ENCODE results near the gene FOXP1. TPM values are rescaled to one million over a fixed set of nuclear protein-coding genes. Genes with fewer than 3 reads are reported as not detected.

The FOXP1 gene
- total RNA-seq, 1 experiment from 2014 or later: 58.4 TPM

DNA sequence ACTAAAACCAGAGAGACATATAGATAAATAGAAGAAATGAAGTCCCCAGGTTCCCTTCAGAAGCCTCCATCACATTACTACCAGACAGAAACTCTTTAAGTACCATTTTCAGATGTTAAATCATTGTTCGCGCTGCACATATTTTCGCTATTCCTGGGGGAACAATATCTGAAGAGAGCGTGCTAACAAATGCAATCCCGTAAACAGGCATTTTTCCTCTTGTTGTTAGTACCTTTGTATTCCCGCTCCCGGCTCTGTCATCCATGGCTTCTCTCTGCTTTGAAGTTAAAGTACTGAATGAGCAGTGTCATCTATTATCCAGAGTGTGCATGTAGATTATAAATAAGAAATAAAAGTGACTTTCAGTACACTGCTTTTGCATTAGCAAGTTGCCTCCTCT is 412.3 kb downstream of the FOXP1 start:
- DNase-seq (ENCODE audit: low spot score): no peak
- no peak overlapping the region for H3K27ac ChIP-seq (ENCODE audit: low read depth, low read length, poor library complexity, severe bottlenecking)
- H3K36me3 ChIP-seq (ENCODE audit: insufficient read depth, low read length, poor library complexity, severe bottlenecking): no peaks in the 10 kb centered on the region
- TF ChIP-seq EZH2 (IDR thresholded peaks at IDR 0.05; ENCODE audit: borderline replicate concordance, low read depth, low read length, poor library complexity, severe bottlenecking): no peak
- TF ChIP-seq, protein P1, sequence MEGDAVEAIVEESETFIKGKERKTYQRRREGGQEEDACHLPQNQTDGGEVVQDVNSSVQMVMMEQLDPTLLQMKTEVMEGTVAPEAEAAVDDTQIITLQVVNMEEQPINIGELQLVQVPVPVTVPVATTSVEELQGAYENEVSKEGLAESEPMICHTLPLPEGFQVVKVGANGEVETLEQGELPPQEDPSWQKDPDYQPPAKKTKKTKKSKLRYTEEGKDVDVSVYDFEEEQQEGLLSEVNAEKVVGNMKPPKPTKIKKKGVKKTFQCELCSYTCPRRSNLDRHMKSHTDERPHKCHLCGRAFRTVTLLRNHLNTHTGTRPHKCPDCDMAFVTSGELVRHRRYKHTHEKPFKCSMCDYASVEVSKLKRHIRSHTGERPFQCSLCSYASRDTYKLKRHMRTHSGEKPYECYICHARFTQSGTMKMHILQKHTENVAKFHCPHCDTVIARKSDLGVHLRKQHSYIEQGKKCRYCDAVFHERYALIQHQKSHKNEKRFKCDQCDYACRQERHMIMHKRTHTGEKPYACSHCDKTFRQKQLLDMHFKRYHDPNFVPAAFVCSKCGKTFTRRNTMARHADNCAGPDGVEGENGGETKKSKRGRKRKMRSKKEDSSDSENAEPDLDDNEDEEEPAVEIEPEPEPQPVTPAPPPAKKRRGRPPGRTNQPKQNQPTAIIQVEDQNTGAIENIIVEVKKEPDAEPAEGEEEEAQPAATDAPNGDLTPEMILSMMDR (conservative IDR thresholded peaks at IDR 0.05; ENCODE audit: low read depth, low read length): no peak
- no peaks in the 10 kb centered on the region for H3K4me1 ChIP-seq (ENCODE audit: insufficient read depth, low read length, poor library complexity, severe bottlenecking)
- CTCF ChIA-PET: no interaction called here
- H3K9me3 ChIP-seq (ENCODE audit: low read depth, low read length, poor library complexity, severe bottlenecking): no peaks in the 10 kb centered on the region
- intact Hi-C loops (cut with micrococcal nuclease; ENCODE audit: unreplicated experiment): no loop called here
- POLR2A ChIA-PET (ENCODE audit: low non-redundant PET): no interaction called here
- no TSS peak for BruUV-seq (replicated peaks)
- no peak overlapping the region for H3K4me3 ChIP-seq (ENCODE audit: low read depth, low read length, poor library complexity, severe bottlenecking)
- H3K27me3 ChIP-seq (replicated peaks; ENCODE audit: insufficient read depth, low read depth, low read length, poor library complexity): no peaks in the 10 kb centered on the region

DNA sequence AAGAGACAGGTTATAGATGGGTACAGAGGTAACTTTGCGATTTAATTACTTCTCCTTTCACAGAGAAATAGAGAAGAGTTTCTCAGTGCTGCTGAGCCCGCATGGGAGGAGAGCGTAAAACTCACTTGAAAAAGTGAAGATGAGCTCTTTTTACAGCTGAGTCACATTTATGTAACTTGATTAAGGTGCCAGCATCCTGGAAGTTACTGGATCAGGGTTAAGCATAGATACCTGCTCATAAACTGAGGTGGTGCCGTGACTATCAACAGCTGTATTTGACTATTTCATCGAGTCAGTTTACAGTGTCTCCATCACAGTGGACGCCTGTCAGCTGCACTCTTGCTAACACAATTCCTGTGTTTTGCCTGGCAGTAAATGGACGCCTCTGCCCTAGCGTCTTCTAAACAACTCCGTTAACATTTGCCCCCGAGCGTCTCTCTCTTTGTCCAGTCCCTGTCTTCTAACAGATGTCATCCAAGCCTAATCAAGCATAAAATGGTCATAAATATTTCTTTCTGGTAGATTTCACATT is 414.6 kb downstream of the FOXP1 start:
- Histone ChIP-seq H3K9me3 (ENCODE audit: low read depth, low read length, poor library complexity, severe bottlenecking) (no peaks in the 10 kb centered on the region), H3K27ac (ENCODE audit: low read depth, low read length, poor library complexity, severe bottlenecking) (no peak overlapping the region), H3K27me3 (replicated peaks; ENCODE audit: insufficient read depth, low read depth, low read length, poor library complexity) (no peaks in the 10 kb centered on the region), H3K4me1 (ENCODE audit: insufficient read depth, low read length, poor library complexity, severe bottlenecking) (no peaks in the 10 kb centered on the region), H3K36me3 (ENCODE audit: insufficient read depth, low read length, poor library complexity, severe bottlenecking) (no peaks in the 10 kb centered on the region), H3K4me3 (ENCODE audit: low read depth, low read length, poor library complexity, severe bottlenecking) (no peak overlapping the region)
- intact Hi-C loops (cut with micrococcal nuclease; ENCODE audit: unreplicated experiment): no loop called here
- ChIA-PET CTCF (no interaction called here), POLR2A (ENCODE audit: low non-redundant PET) (no interaction called here)
- DNase-seq (ENCODE audit: low spot score): no peak
- BruUV-seq (replicated peaks): no TSS peak
- TF ChIP-seq EZH2 (IDR thresholded peaks at IDR 0.05; ENCODE audit: borderline replicate concordance, low read depth, low read length, poor library complexity, severe bottlenecking): no peak
- TF ChIP-seq, protein P1 (conservative IDR thresholded peaks at IDR 0.05; ENCODE audit: low read depth, low read length): no peak

DNA sequence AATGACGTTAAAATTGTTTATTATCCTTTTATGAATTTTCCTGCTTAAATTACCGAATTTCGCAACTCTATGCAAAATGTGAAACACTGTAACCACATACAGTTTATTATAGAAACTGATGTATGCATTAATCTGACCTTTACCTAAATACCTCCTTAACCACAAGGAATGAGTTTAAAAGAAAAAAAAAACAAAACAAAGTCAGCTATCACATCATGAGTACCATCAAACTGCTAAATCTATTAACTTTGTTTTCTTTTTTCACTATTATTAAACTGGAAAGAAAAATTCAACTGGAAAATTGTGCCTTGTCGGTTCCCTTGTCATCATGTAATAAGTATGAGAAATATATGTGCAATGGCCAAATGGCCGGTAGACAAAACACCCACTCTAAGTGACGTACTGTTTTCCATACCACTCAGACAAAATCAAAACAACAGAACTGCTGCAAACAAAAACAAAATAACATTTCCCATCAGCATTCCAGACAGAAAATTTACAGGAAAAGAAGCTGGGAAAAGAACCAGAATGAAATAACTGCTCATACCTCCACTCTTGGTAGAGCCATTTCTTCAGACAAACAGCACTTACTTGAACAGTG is 415.3 kb downstream of the FOXP1 start:
- DNase-seq (ENCODE audit: low spot score): no peak
- no TSS peak for BruUV-seq (replicated peaks)
- intact Hi-C loops (cut with micrococcal nuclease; ENCODE audit: unreplicated experiment): no loop called here
- H3K9me3 ChIP-seq (ENCODE audit: low read depth, low read length, poor library complexity, severe bottlenecking): no peaks in the 10 kb centered on the region
- no peak overlapping the region for H3K4me3 ChIP-seq (ENCODE audit: low read depth, low read length, poor library complexity, severe bottlenecking)
- no peak for TF ChIP-seq EZH2 (IDR thresholded peaks at IDR 0.05; ENCODE audit: borderline replicate concordance, low read depth, low read length, poor library complexity, severe bottlenecking)
- TF ChIP-seq, protein P1 (conservative IDR thresholded peaks at IDR 0.05; ENCODE audit: low read depth, low read length): no peak
- no peaks in the 10 kb centered on the region for H3K4me1 ChIP-seq (ENCODE audit: insufficient read depth, low read length, poor library complexity, severe bottlenecking)
- POLR2A ChIA-PET (ENCODE audit: low non-redundant PET): no interaction called here
- H3K27me3 ChIP-seq (replicated peaks; ENCODE audit: insufficient read depth, low read depth, low read length, poor library complexity): no peaks in the 10 kb centered on the region
- no peak overlapping the region for H3K27ac ChIP-seq (ENCODE audit: low read depth, low read length, poor library complexity, severe bottlenecking)
- no peaks in the 10 kb centered on the region for H3K36me3 ChIP-seq (ENCODE audit: insufficient read depth, low read length, poor library complexity, severe bottlenecking)
- CTCF ChIA-PET: no interaction called here
